GM12878 (cell line): ENCODE data around the gene ALCAM. TPM values are rescaled to one million over a fixed set of nuclear protein-coding genes. Genes with fewer than 3 reads are reported as not detected.
A peak's percentile ranks its signal among the peaks of the same experiment; 100 is the strongest.

ENCODE experiments used
- CREB1 ChIP-seq: IDR thresholded peaks from 2 replicates; pipeline ENCODE4 v1.6.1; 2012; ENCODE audit warnings: low read depth, mild to moderate bottlenecking, inconsistent platforms
- GABPA ChIP-seq: IDR thresholded peaks from 2 replicates; pipeline ENCODE4 v1.6.1; 2014; ENCODE audit warnings: antibody characterized with exemption, low read depth, mild to moderate bottlenecking, inconsistent platforms
- GATAD2B ChIP-seq: fragments of 450-650 bp; conservative IDR thresholded peaks from 2 replicates; pipeline ENCODE4 v1.6.1; 2017; ENCODE audit warnings: low read depth, mild to moderate bottlenecking, moderate library complexity
- IKZF2 ChIP-seq, 2 experiments: fragments of 450-650 bp; IDR thresholded peaks; 2 replicates each; pipeline ENCODE4 v1.6.1; 2017; ENCODE audit warnings: mild to moderate bottlenecking in 2 of 2, moderate library complexity in 2 of 2
- MEF2A ChIP-seq: IDR thresholded peaks from 2 replicates; pipeline ENCODE4 v1.6.1; 2011; ENCODE audit warnings: low read depth, mild to moderate bottlenecking, low read length, moderate library complexity; ENCODE audit not compliant: insufficient read depth
- NBN ChIP-seq: fragments of 450-650 bp; IDR thresholded peaks from 2 replicates; pipeline ENCODE4 v1.6.1; 2016
- NFXL1 ChIP-seq: fragments of 450-650 bp; IDR thresholded peaks from 2 replicates; pipeline ENCODE4 v1.6.1; 2017; ENCODE audit warnings: antibody characterized with exemption, mild to moderate bottlenecking, borderline replicate concordance
- NR2C1 ChIP-seq: fragments of 450-650 bp; IDR thresholded peaks from 2 replicates; pipeline ENCODE4 v1.6.1; 2017; ENCODE audit warnings: antibody characterized with exemption, mild to moderate bottlenecking, moderate library complexity
- NR2F1 ChIP-seq: fragments of 450-650 bp; conservative IDR thresholded peaks from 2 replicates; pipeline ENCODE4 v1.6.1; 2017; ENCODE audit warnings: mild to moderate bottlenecking
- SIN3A ChIP-seq: IDR thresholded peaks from 2 replicates; pipeline ENCODE4 v1.6.1; 2012; ENCODE audit warnings: low read depth, low read length, improper control_type of control experiment
- STAT3 ChIP-seq: IDR thresholded peaks from 2 replicates; pipeline ENCODE4 v1.6.1; 2011; ENCODE audit warnings: low read depth, low read length, improper control_type of control experiment
- SUZ12 ChIP-seq: fragments of 200-600 bp; sonication (generic); IDR thresholded peaks from one replicate; pipeline ENCODE4 v1.6.1; 2018; ENCODE audit warnings: antibody characterized with exemption, mild to moderate bottlenecking; ENCODE audit not compliant: unreplicated experiment
- ZZZ3 ChIP-seq: IDR thresholded peaks from 2 replicates; pipeline ENCODE4 v1.6.1; 2011; ENCODE audit warnings: low read depth; ENCODE audit not compliant: control insufficient read depth, insufficient read length
- polyA plus RNA-seq, 11 experiments: library from polyadenylated mRNA; depleted of rRNA in 4 of 11; unstranded in 6 of 11; stranded (reverse) in 5 of 11; fragments of >200 nt; fragmentation: Nextera tagmentation in 4 of 11; fragmentation: Illumina TruSeq in 1 of 11; extraction: Ambion mirVana in 4 of 11; extraction: Trizol in 1 of 11; gene quantifications; 1 replicate in 1 of 11; 2 replicates in 10 of 11; pipeline versions ENCODE4 v1.2.1 to v1.2.3, GENCODE V29; 2011 to 2016; ENCODE audit warnings: inconsistent platforms in 2 of 11, missing spikeins in 2 of 11, low read depth in 1 of 11
- total RNA-seq, 4 experiments: library from RNA; depleted of rRNA in 3 of 4; stranded (reverse); fragments of >200 nt in 3 of 4; fragmentation: Illumina TruSeq in 1 of 4; extraction: Trizol in 1 of 4; gene quantifications; 2 replicates each; pipeline versions ENCODE4 v1.2.1 to v1.2.3, GENCODE V29; 2013 to 2021
- TF ChIP-seq, protein P1 (sequence below): IDR thresholded peaks from 2 replicates; pipeline ENCODE4 v1.6.1; 2011; ENCODE audit warnings: borderline replicate concordance, low read depth, mild to moderate bottlenecking, moderate library complexity, mixed read lengths, low read length; ENCODE audit not compliant: insufficient read depth; ENCODE audit errors: extremely low read length
- TF ChIP-seq, protein P2 (sequence below): IDR thresholded peaks from 2 replicates; pipeline ENCODE4 v1.6.1; 2011; ENCODE audit warnings: borderline replicate concordance, low read depth, mild to moderate bottlenecking, moderate library complexity, low read length; ENCODE audit not compliant: insufficient read depth, poor library complexity, severe bottlenecking
- TF ChIP-seq, protein P3 (sequence below): fragments of 450-650 bp; IDR thresholded peaks from 2 replicates; pipeline ENCODE4 v1.6.1; 2018; ENCODE audit warnings: mild to moderate bottlenecking, low read depth, moderate library complexity; ENCODE audit not compliant: partially characterized antibody
- TF ChIP-seq, protein P4 (sequence below): fragments of 450-650 bp; IDR thresholded peaks from 2 replicates; pipeline ENCODE4 v1.6.1; 2017; ENCODE audit warnings: low read depth, mild to moderate bottlenecking, moderate library complexity
- TF ChIP-seq, protein P5 (sequence below): IDR thresholded peaks from 2 replicates; pipeline ENCODE4 v1.6.1; 2011; ENCODE audit warnings: low read depth, mild to moderate bottlenecking, low read length, moderate library complexity, borderline replicate concordance; ENCODE audit errors: extremely low read depth
- TF ChIP-seq, protein P6 (sequence below), 3 experiments: IDR thresholded peaks in 2 of 3; conservative IDR thresholded peaks in 1 of 3; 2 replicates each; pipeline ENCODE4 v1.5.1; 2011; ENCODE audit warnings: low read depth in 3 of 3, low read length in 3 of 3, mild to moderate bottlenecking in 3 of 3, control low read depth in 2 of 3, moderate library complexity in 2 of 3, inconsistent platforms in 1 of 3, mixed read lengths in 1 of 3; ENCODE audit not compliant: control insufficient read depth in 2 of 3, insufficient read depth in 1 of 3; ENCODE audit errors: extremely low read depth in 1 of 3

Gene ALCAM
- total and polyA plus RNA-seq, 10 of the 15 experiments (the other 5 are each of a cell fraction or from before 2014, with no cell fraction given): 12.2 to 54.2 (median 32.6) TPM

DNA sequence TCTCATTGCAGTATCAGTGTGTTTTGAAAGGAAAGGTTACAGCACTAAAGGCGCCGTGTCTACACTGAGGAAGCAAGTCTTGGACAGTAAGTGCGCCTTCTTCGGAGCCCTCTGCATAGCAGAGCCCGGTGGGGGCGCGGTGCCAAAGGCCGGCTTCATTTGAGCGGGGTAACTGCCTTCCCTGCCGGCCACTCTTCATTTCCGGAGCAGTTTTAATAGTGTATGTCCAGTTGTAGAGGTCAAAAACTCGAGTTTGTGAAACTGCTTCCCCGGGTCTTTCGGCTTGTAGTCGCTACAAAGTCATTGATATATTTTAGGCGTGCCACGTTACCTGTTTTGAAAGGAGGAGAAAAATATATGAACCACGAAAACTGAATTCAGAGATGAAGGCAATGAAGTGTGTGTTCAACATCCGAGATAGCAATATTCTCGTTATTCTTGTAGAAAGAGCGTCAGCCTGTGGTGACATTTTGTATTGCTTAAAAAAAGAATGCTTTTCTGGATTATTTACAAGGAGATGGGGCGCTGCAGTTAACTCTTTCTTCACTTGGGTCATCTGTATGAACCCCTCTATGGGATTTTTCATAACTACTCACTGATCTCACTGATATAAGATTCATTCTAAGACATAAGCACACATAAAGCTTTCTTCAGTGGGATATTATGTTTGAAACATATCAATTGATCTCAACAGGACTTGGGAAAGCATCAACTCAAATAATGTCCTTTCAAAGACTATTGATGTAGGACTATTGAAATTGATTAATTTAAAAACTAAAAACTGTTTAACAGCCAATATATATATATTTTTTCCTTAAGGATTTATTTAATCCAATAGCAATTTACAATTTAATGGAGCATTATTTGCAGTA, 3.0 kb downstream of the ALCAM start (continued):
- TF ChIP-seq GABPA (no peak), SUZ12 (no peak), MEF2A (no peak), NR2C1 (no peak), ZZZ3 (no peak), GATAD2B (no peak), IKZF2 (IDR thresholded peaks at IDR 0.05) (no peak), NR2F1 (0 out of 2 replicates have a peak, but pooled peaks have one; percentile 6), SIN3A (no peak), CREB1 (no peak), STAT3 (0 out of 2 replicates have a peak, but pooled peaks have one; percentile 48), NFXL1 (no peak), NBN (0 out of 2 replicates have a peak, but pooled peaks have one; percentile 7)
- TF ChIP-seq, protein P1, sequence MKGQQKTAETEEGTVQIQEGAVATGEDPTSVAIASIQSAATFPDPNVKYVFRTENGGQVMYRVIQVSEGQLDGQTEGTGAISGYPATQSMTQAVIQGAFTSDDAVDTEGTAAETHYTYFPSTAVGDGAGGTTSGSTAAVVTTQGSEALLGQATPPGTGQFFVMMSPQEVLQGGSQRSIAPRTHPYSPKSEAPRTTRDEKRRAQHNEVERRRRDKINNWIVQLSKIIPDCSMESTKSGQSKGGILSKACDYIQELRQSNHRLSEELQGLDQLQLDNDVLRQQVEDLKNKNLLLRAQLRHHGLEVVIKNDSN: no peak
- TF ChIP-seq, protein P2, sequence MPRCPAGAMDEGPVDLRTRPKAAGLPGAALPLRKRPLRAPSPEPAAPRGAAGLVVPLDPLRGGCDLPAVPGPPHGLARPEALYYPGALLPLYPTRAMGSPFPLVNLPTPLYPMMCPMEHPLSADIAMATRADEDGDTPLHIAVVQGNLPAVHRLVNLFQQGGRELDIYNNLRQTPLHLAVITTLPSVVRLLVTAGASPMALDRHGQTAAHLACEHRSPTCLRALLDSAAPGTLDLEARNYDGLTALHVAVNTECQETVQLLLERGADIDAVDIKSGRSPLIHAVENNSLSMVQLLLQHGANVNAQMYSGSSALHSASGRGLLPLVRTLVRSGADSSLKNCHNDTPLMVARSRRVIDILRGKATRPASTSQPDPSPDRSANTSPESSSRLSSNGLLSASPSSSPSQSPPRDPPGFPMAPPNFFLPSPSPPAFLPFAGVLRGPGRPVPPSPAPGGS: no peak
- TF ChIP-seq, protein P3, sequence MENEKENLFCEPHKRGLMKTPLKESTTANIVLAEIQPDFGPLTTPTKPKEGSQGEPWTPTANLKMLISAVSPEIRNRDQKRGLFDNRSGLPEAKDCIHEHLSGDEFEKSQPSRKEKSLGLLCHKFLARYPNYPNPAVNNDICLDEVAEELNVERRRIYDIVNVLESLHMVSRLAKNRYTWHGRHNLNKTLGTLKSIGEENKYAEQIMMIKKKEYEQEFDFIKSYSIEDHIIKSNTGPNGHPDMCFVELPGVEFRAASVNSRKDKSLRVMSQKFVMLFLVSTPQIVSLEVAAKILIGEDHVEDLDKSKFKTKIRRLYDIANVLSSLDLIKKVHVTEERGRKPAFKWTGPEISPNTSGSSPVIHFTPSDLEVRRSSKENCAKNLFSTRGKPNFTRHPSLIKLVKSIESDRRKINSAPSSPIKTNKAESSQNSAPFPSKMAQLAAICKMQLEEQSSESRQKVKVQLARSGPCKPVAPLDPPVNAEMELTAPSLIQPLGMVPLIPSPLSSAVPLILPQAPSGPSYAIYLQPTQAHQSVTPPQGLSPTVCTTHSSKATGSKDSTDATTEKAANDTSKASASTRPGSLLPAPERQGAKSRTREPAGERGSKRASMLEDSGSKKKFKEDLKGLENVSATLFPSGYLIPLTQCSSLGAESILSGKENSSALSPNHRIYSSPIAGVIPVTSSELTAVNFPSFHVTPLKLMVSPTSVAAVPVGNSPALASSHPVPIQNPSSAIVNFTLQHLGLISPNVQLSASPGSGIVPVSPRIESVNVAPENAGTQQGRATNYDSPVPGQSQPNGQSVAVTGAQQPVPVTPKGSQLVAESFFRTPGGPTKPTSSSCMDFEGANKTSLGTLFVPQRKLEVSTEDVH: no peak
- TF ChIP-seq, protein P4, sequence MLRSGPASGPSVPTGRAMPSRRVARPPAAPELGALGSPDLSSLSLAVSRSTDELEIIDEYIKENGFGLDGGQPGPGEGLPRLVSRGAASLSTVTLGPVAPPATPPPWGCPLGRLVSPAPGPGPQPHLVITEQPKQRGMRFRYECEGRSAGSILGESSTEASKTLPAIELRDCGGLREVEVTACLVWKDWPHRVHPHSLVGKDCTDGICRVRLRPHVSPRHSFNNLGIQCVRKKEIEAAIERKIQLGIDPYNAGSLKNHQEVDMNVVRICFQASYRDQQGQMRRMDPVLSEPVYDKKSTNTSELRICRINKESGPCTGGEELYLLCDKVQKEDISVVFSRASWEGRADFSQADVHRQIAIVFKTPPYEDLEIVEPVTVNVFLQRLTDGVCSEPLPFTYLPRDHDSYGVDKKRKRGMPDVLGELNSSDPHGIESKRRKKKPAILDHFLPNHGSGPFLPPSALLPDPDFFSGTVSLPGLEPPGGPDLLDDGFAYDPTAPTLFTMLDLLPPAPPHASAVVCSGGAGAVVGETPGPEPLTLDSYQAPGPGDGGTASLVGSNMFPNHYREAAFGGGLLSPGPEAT: no peak
- TF ChIP-seq, protein P5, sequence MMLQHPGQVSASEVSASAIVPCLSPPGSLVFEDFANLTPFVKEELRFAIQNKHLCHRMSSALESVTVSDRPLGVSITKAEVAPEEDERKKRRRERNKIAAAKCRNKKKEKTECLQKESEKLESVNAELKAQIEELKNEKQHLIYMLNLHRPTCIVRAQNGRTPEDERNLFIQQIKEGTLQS: no peak
- TF ChIP-seq, protein P6, sequence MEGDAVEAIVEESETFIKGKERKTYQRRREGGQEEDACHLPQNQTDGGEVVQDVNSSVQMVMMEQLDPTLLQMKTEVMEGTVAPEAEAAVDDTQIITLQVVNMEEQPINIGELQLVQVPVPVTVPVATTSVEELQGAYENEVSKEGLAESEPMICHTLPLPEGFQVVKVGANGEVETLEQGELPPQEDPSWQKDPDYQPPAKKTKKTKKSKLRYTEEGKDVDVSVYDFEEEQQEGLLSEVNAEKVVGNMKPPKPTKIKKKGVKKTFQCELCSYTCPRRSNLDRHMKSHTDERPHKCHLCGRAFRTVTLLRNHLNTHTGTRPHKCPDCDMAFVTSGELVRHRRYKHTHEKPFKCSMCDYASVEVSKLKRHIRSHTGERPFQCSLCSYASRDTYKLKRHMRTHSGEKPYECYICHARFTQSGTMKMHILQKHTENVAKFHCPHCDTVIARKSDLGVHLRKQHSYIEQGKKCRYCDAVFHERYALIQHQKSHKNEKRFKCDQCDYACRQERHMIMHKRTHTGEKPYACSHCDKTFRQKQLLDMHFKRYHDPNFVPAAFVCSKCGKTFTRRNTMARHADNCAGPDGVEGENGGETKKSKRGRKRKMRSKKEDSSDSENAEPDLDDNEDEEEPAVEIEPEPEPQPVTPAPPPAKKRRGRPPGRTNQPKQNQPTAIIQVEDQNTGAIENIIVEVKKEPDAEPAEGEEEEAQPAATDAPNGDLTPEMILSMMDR (IDR thresholded peaks at IDR 0.05 in 2 of 3, conservative IDR thresholded peaks at IDR 0.05 in 1 of 3; ENCODE audit: control insufficient read depth in 2 of 3, extremely low read depth in 1 of 3, insufficient read depth in 1 of 3, low read depth in 3 of 3, low read length in 3 of 3): peak; percentile 74 to 86 (median 85)
